ENCODE data around the gene RAB6A. TPM values are rescaled to one million over a fixed set of nuclear protein-coding genes. Genes with fewer than 3 reads are reported as not detected.

Gene RAB6A
- total RNA-seq, 2 donors from 2014 or later: 179 to 247 TPM

GRCh38 chr11:73653996-73654395 lies 106.9 kb downstream of the RAB6A start:
- no peaks in the 10 kb centered on the region for H3K9me3 ChIP-seq
- TF ChIP-seq CTCF (IDR thresholded peaks at IDR 0.05): no peak
- no peaks in the 10 kb centered on the region for H3K4me1 ChIP-seq (ENCODE audit: control insufficient read depth in 1 of 2, low read depth in 2 of 2)
- H3K27me3 ChIP-seq (replicated peaks; ENCODE audit: insufficient read depth): no peaks in the 10 kb centered on the region
- H3K36me3 ChIP-seq: no peaks in the 10 kb centered on the region
- no peak overlapping the region for H3K4me3 ChIP-seq
- H3K27ac ChIP-seq: no peak overlapping the region
- no peak for DNase-seq (ENCODE audit: low spot score)
- ATAC-seq (ENCODE audit: insufficient number of reproducible peaks, low FRiP score, low read depth): no peak

- Histone ChIP-seq H3K4me3 (no peak overlapping the region), H3K9me3 (no peaks in the 10 kb centered on the region), H3K4me1 (ENCODE audit: control insufficient read depth in 1 of 2, low read depth in 2 of 2) (no peaks in the 10 kb centered on the region), H3K27me3 (replicated peaks; ENCODE audit: insufficient read depth) (no peaks in the 10 kb centered on the region), H3K27ac (no peak overlapping the region), H3K36me3 (no peaks in the 10 kb centered on the region)
- no peak for TF ChIP-seq CTCF (IDR thresholded peaks at IDR 0.05)
- ATAC-seq (ENCODE audit: insufficient number of reproducible peaks, low FRiP score, low read depth): no peak
- no peak for DNase-seq (ENCODE audit: low spot score)
Observed at GRCh38 chr11:73652856-73653559, 107.9 kb downstream of the RAB6A start.

- no peaks in the 10 kb centered on the region for H3K9me3 ChIP-seq
- no peak overlapping the region for H3K4me3 ChIP-seq
- H3K4me1 ChIP-seq (ENCODE audit: control insufficient read depth in 1 of 2, low read depth in 2 of 2): peaks cover 0 to 7% of the 10 kb centered on the region in 2 donors
- ATAC-seq (ENCODE audit: insufficient number of reproducible peaks, low FRiP score, low read depth) (no peak), DNase-seq (ENCODE audit: low spot score) (no peak)
- H3K27ac ChIP-seq: no peak overlapping the region
- no peak for TF ChIP-seq CTCF (IDR thresholded peaks at IDR 0.05)
- no peaks in the 10 kb centered on the region for H3K27me3 ChIP-seq (replicated peaks; ENCODE audit: insufficient read depth)
- H3K36me3 ChIP-seq: no peaks in the 10 kb centered on the region
Observed at GRCh38 chr11:73652046-73652730, 108.7 kb downstream of the RAB6A start.

GRCh38 chr11:73651661-73652045 lies 109.2 kb downstream of the RAB6A start:
- Histone ChIP-seq H3K27ac (no peak overlapping the region), H3K27me3 (replicated peaks; ENCODE audit: insufficient read depth) (no peaks in the 10 kb centered on the region), H3K9me3 (no peaks in the 10 kb centered on the region), H3K36me3 (no peaks in the 10 kb centered on the region), H3K4me3 (no peak overlapping the region), H3K4me1 (ENCODE audit: control insufficient read depth in 1 of 2, low read depth in 2 of 2) (peaks cover 0 to 9% of the 10 kb centered on the region in 2 donors)
- no peak for TF ChIP-seq CTCF (IDR thresholded peaks at IDR 0.05)
- ATAC-seq (ENCODE audit: insufficient number of reproducible peaks, low FRiP score, low read depth) (no peak), DNase-seq (ENCODE audit: low spot score) (no peak)

GRCh38 chr11:73651252-73651651 lies 109.6 kb downstream of the RAB6A start:
- no peaks in the 10 kb centered on the region for H3K36me3 ChIP-seq
- H3K27ac ChIP-seq: no peak overlapping the region
- no peaks in the 10 kb centered on the region for H3K9me3 ChIP-seq
- peaks cover 0 to 9% of the 10 kb centered on the region in 2 donors for H3K4me1 ChIP-seq (ENCODE audit: control insufficient read depth in 1 of 2, low read depth in 2 of 2)
- no peak overlapping the region for H3K4me3 ChIP-seq
- DNase-seq (ENCODE audit: low spot score): no peak
- TF ChIP-seq CTCF (IDR thresholded peaks at IDR 0.05): no peak
- no peak for ATAC-seq (ENCODE audit: insufficient number of reproducible peaks, low FRiP score, low read depth)
- no peaks in the 10 kb centered on the region for H3K27me3 ChIP-seq (replicated peaks; ENCODE audit: insufficient read depth)
